Activated CD4-positive, alpha-beta T cell treated with anti-CD3 and anti-CD28 coated beads for 36 hours (primary cell): ENCODE measurements around the gene NLGN1. TPM values are rescaled to one million over a fixed set of nuclear protein-coding genes. Genes with fewer than 3 reads are reported as not detected.

ENCODE experiments used
- ATAC-seq: fragments of 200-7000 bp; cut with Tn5 transposase; one replicate; pipeline ENCODE4 v1.10.0; 2021; ENCODE audit warnings: mild to moderate bottlenecking, moderate library complexity
- CTCF ChIA-PET: fragments of 350-600 bp; sonication (Branson Sonifier 250); formaldehyde crosslinking; loops from one replicate; lab custom pipeline; 2021; ENCODE audit warnings: antibody characterized with exemption; lab: Charles Lee
- POLR2A ChIA-PET: fragments of 350-600 bp; sonication (Branson Sonifier 250); formaldehyde crosslinking; loops from one replicate; lab custom pipeline; 2021; ENCODE audit warnings: antibody characterized with exemption, inconsistent platforms; lab: Charles Lee
- DNase-seq: peaks from one replicate; pipeline ENCODE4 v3.0.0-alpha.2; 2020
- H3K27ac Mint-ChIP-seq: one replicate; pipeline ENCODE4 v1.8.0; 2021; ENCODE audit warnings: mixed read lengths
- H3K27me3 Mint-ChIP-seq: one replicate; pipeline ENCODE4 v1.8.0; 2021; ENCODE audit warnings: mixed read lengths
- H3K36me3 Mint-ChIP-seq: one replicate; pipeline ENCODE4 v1.8.0; 2021; ENCODE audit warnings: low read depth, mixed read lengths
- H3K4me1 Mint-ChIP-seq: one replicate; pipeline ENCODE4 v1.8.0; 2021; ENCODE audit warnings: mixed read lengths
- H3K4me3 Mint-ChIP-seq: one replicate; pipeline ENCODE4 v1.8.0; 2021; ENCODE audit warnings: mild to moderate bottlenecking, moderate library complexity, mixed read lengths
- H3K9me3 Mint-ChIP-seq: one replicate; pipeline ENCODE4 v1.8.0; 2021; ENCODE audit warnings: low read depth, mixed read lengths
- intact Hi-C, 2 experiments: fragments of 100-400 bp; cut with DNase I in 1 of 2; cut with micrococcal nuclease in 1 of 2; formaldehyde crosslinking; loops; one replicate each; pipeline versions ENCODE4 v1.14.2 to v1.15.1; 2022 to 2024; cut with DNase I, micrococcal nuclease
- total RNA-seq, 2 experiments: library from RNA; stranded (reverse); gene quantifications; one replicate each; pipeline ENCODE4 v1.2.3, GENCODE V29; 2021

NLGN1 gene
- total RNA-seq, 2 experiments from 2014 or later: not detected

GRCh38 chr3:173957646-173958045 is 560.1 kb downstream of the NLGN1 start:
- Mint-ChIP-seq H3K36me3 (no peaks in the 10 kb centered on the region), H3K4me3 (no peak overlapping the region), H3K9me3 (no peaks in the 10 kb centered on the region), H3K27ac (no peak overlapping the region), H3K4me1 (no peaks in the 10 kb centered on the region), H3K27me3 (no peaks in the 10 kb centered on the region)
- CTCF ChIA-PET: no interaction called here
- intact Hi-C loops: no loop called here
- DNase-seq (no peak), ATAC-seq (no peak)
- POLR2A ChIA-PET: no interaction called here

GRCh38 chr3:173958805-173959204 is 561.3 kb downstream of the NLGN1 start:
- intact Hi-C loops: no loop called here
- H3K4me3 Mint-ChIP-seq: no peak overlapping the region
- ChIA-PET POLR2A (no interaction called here), CTCF (no interaction called here)
- H3K4me1 Mint-ChIP-seq: no peaks in the 10 kb centered on the region
- no peaks in the 10 kb centered on the region for H3K36me3 Mint-ChIP-seq
- no peak for DNase-seq
- H3K9me3 Mint-ChIP-seq: no peaks in the 10 kb centered on the region
- H3K27ac Mint-ChIP-seq: no peak overlapping the region
- no peaks in the 10 kb centered on the region for H3K27me3 Mint-ChIP-seq
- ATAC-seq: no peak

GRCh38 chr3:173970281-173970680 is 572.7 kb downstream of the NLGN1 start:
- CTCF ChIA-PET: interaction anchor here (0.6 kb wide), 1 partner anchor 298 kb away, joined by 3 read pairs; no protein-coding TSS in a partner anchor
- no peaks in the 10 kb centered on the region for H3K9me3 Mint-ChIP-seq
- H3K36me3 Mint-ChIP-seq: no peaks in the 10 kb centered on the region
- intact Hi-C loops: no loop called here
- H3K4me1 Mint-ChIP-seq: no peaks in the 10 kb centered on the region
- H3K27ac Mint-ChIP-seq: no peak overlapping the region
- POLR2A ChIA-PET: interaction anchor here (0.6 kb wide), 1 partner anchor 9 kb away, joined by 3 read pairs; no protein-coding TSS in a partner anchor
- DNase-seq: no peak
- no peak for ATAC-seq
- no peak overlapping the region for H3K4me3 Mint-ChIP-seq
- no peaks in the 10 kb centered on the region for H3K27me3 Mint-ChIP-seq

GRCh38 chr3:173976281-173976680 is 578.7 kb downstream of the NLGN1 start:
- POLR2A ChIA-PET: no interaction called here
- no peak overlapping the region for H3K4me3 Mint-ChIP-seq

GRCh38 chr3:173977747-173978146 is 580.2 kb downstream of the NLGN1 start:
- H3K4me3 Mint-ChIP-seq: no peak overlapping the region
- ChIA-PET POLR2A (no interaction called here), CTCF (no interaction called here)
- no peak overlapping the region for H3K27ac Mint-ChIP-seq
- intact Hi-C loops: no loop called here
- no peaks in the 10 kb centered on the region for H3K36me3 Mint-ChIP-seq
- H3K9me3 Mint-ChIP-seq: no peaks in the 10 kb centered on the region
- ATAC-seq: no peak
- no peaks in the 10 kb centered on the region for H3K27me3 Mint-ChIP-seq
- no peak for DNase-seq
- no peaks in the 10 kb centered on the region for H3K4me1 Mint-ChIP-seq

More at GRCh38 chr3:173976281-173976680, 578.7 kb downstream of the NLGN1 start:
- no peaks in the 10 kb centered on the region for H3K36me3 Mint-ChIP-seq
- no peak for ATAC-seq
- no peaks in the 10 kb centered on the region for H3K27me3 Mint-ChIP-seq
- H3K27ac Mint-ChIP-seq: no peak overlapping the region
- H3K4me1 Mint-ChIP-seq: no peaks in the 10 kb centered on the region
- no peak for DNase-seq
- intact Hi-C loops: no loop called here
- CTCF ChIA-PET: no interaction called here
- no peaks in the 10 kb centered on the region for H3K9me3 Mint-ChIP-seq

- DNase-seq (no peak), ATAC-seq (no peak)
- Mint-ChIP-seq H3K27me3 (no peaks in the 10 kb centered on the region), H3K9me3 (no peaks in the 10 kb centered on the region), H3K36me3 (no peaks in the 10 kb centered on the region), H3K27ac (no peak overlapping the region), H3K4me1 (no peaks in the 10 kb centered on the region), H3K4me3 (no peak overlapping the region)
- ChIA-PET POLR2A (no interaction called here), CTCF (no interaction called here)
- intact Hi-C loops: no loop called here
Observed at GRCh38 chr3:173983343-173983742, 585.8 kb downstream of the NLGN1 start.

GRCh38 chr3:173986861-173987410 is 589.4 kb downstream of the NLGN1 start:
- Mint-ChIP-seq H3K4me1 (no peaks in the 10 kb centered on the region), H3K4me3 (no peak overlapping the region), H3K36me3 (no peaks in the 10 kb centered on the region), H3K27ac (no peak overlapping the region), H3K27me3 (no peaks in the 10 kb centered on the region), H3K9me3 (no peaks in the 10 kb centered on the region)
- CTCF ChIA-PET: no interaction called here
- DNase-seq (no peak), ATAC-seq (no peak)
- intact Hi-C loops: no loop called here
- POLR2A ChIA-PET: no interaction called here

GRCh38 chr3:173988909-173989308 is 591.4 kb downstream of the NLGN1 start:
- no peak for ATAC-seq

GRCh38 chr3:173992416-173992815 is 594.9 kb downstream of the NLGN1 start:
- no peak overlapping the region for H3K27ac Mint-ChIP-seq
- H3K4me1 Mint-ChIP-seq: no peaks in the 10 kb centered on the region
- ATAC-seq: no peak

More at GRCh38 chr3:173988909-173989308, 591.4 kb downstream of the NLGN1 start:
- Mint-ChIP-seq H3K36me3 (no peaks in the 10 kb centered on the region), H3K9me3 (no peaks in the 10 kb centered on the region), H3K27me3 (no peaks in the 10 kb centered on the region), H3K4me3 (no peak overlapping the region), H3K27ac (no peak overlapping the region), H3K4me1 (no peaks in the 10 kb centered on the region)
- no peak for DNase-seq
- intact Hi-C loops: no loop called here
- POLR2A ChIA-PET: no interaction called here
- CTCF ChIA-PET: interaction anchor here (0.7 kb wide), 1 partner anchor 78 kb away, joined by 3 read pairs; no protein-coding TSS in a partner anchor

GRCh38 chr3:173993299-173993698 is 595.8 kb downstream of the NLGN1 start:
- CTCF ChIA-PET: no interaction called here
- Mint-ChIP-seq H3K9me3 (no peaks in the 10 kb centered on the region), H3K4me3 (no peak overlapping the region), H3K36me3 (no peaks in the 10 kb centered on the region), H3K4me1 (no peaks in the 10 kb centered on the region), H3K27me3 (no peaks in the 10 kb centered on the region), H3K27ac (no peak overlapping the region)
- DNase-seq (no peak), ATAC-seq (no peak)
- POLR2A ChIA-PET: no interaction called here
- intact Hi-C loops: no loop called here

More at GRCh38 chr3:173992416-173992815, 594.9 kb downstream of the NLGN1 start:
- CTCF ChIA-PET: no interaction called here
- intact Hi-C loops: no loop called here
- POLR2A ChIA-PET: no interaction called here
- H3K27me3 Mint-ChIP-seq: no peaks in the 10 kb centered on the region
- no peaks in the 10 kb centered on the region for H3K9me3 Mint-ChIP-seq
- no peaks in the 10 kb centered on the region for H3K36me3 Mint-ChIP-seq
- no peak overlapping the region for H3K4me3 Mint-ChIP-seq
- no peak for DNase-seq

- intact Hi-C loops: no loop called here
- H3K36me3 Mint-ChIP-seq: no peaks in the 10 kb centered on the region
- H3K9me3 Mint-ChIP-seq: no peaks in the 10 kb centered on the region
- ATAC-seq: no peak
- no peak for DNase-seq
- no peaks in the 10 kb centered on the region for H3K4me1 Mint-ChIP-seq
- H3K4me3 Mint-ChIP-seq: no peak overlapping the region
- no peak overlapping the region for H3K27ac Mint-ChIP-seq
- H3K27me3 Mint-ChIP-seq: no peaks in the 10 kb centered on the region
- POLR2A ChIA-PET: no interaction called here
- CTCF ChIA-PET: no interaction called here
Observed at GRCh38 chr3:174000675-174001074, 603.1 kb downstream of the NLGN1 start.

GRCh38 chr3:174002543-174002942 is 605.0 kb downstream of the NLGN1 start:
- H3K4me1 Mint-ChIP-seq: no peaks in the 10 kb centered on the region
- intact Hi-C loops: no loop called here
- no peaks in the 10 kb centered on the region for H3K36me3 Mint-ChIP-seq
- ATAC-seq (no peak), DNase-seq (no peak)
- ChIA-PET POLR2A (no interaction called here), CTCF (no interaction called here)
- no peaks in the 10 kb centered on the region for H3K27me3 Mint-ChIP-seq
- no peak overlapping the region for H3K27ac Mint-ChIP-seq
- no peak overlapping the region for H3K4me3 Mint-ChIP-seq
- H3K9me3 Mint-ChIP-seq: no peaks in the 10 kb centered on the region
